Measurements from ENCODE around the gene CADPS2. TPM values are rescaled to one million over a fixed set of nuclear protein-coding genes. Genes with fewer than 3 reads are reported as not detected.

Gene CADPS2
- total RNA-seq, 4 donors from 2014 or later = 2.2 to 9.2 (median 5.7) TPM

DNA sequence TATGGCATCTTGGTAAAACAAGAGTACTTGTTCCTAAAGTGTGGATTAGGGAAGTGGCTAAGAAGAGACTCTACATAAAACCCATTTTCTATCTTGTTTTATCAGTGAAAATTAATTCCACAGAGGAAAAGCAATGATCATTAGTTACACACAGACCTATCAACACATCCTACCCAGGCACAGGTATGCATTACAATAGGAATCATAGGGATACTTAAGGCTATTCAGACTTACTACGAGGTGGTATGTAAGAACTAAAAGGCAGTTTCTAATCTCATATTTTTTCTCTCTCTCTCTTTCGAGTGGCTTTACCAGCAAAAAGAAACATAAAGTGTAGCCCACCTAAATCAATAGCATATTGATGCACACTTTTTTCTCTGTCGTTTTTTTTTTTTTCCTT lies 415.4 kb downstream of the CADPS2 start:
- H3K9me3 ChIP-seq = no peaks in the 10 kb centered on the region
- intact Hi-C loops (cut with DNase I) = no loop called here
- no peaks in the 10 kb centered on the region for H3K36me3 ChIP-seq
- no peak for DNase-seq
- H3K4me1 ChIP-seq = no peaks in the 10 kb centered on the region
- no peak overlapping the region for H3K4me3 ChIP-seq
- H3K27me3 ChIP-seq = no peaks in the 10 kb centered on the region
- no peak overlapping the region for H3K27ac ChIP-seq
- TF ChIP-seq, protein P1, sequence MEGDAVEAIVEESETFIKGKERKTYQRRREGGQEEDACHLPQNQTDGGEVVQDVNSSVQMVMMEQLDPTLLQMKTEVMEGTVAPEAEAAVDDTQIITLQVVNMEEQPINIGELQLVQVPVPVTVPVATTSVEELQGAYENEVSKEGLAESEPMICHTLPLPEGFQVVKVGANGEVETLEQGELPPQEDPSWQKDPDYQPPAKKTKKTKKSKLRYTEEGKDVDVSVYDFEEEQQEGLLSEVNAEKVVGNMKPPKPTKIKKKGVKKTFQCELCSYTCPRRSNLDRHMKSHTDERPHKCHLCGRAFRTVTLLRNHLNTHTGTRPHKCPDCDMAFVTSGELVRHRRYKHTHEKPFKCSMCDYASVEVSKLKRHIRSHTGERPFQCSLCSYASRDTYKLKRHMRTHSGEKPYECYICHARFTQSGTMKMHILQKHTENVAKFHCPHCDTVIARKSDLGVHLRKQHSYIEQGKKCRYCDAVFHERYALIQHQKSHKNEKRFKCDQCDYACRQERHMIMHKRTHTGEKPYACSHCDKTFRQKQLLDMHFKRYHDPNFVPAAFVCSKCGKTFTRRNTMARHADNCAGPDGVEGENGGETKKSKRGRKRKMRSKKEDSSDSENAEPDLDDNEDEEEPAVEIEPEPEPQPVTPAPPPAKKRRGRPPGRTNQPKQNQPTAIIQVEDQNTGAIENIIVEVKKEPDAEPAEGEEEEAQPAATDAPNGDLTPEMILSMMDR (IDR thresholded peaks at IDR 0.05) = no peak
- TF ChIP-seq POLR2A (IDR thresholded peaks at IDR 0.05) = no peak
- WGBS, 2 donors = 63 to 70% methylated on average over 3 of the region's 3 CpGs

DNA sequence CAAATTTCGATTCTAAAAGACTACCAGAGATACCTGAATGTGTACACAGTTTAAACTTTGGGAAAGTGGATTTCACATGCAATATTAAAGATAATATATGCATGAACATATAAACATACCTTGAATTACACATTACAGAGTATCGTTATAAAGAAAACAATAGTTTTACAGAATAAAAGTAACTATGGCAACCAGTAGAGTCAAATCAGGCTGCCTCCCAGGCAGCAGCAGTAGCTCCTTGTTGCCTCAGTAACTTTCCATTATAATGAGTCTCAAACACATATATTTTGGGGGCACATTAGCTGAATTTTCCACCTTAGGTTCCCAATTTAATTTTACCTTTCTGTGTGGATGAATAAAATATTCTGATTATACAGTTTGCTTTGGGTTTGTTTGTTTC lies 417.3 kb downstream of the CADPS2 start:
- no peak overlapping the region for H3K4me3 ChIP-seq
- no peaks in the 10 kb centered on the region for H3K36me3 ChIP-seq
- WGBS, 2 donors = 47 to 49% methylated on average over 2 of the region's 2 CpGs
- no peak for DNase-seq
- intact Hi-C loops (cut with DNase I) = no loop called here
- H3K4me1 ChIP-seq = no peaks in the 10 kb centered on the region
- no peak overlapping the region for H3K27ac ChIP-seq
- no peaks in the 10 kb centered on the region for H3K27me3 ChIP-seq
- no peak for TF ChIP-seq POLR2A (IDR thresholded peaks at IDR 0.05)
- TF ChIP-seq, protein P1 (IDR thresholded peaks at IDR 0.05) = no peak
- H3K9me3 ChIP-seq = no peaks in the 10 kb centered on the region

DNA sequence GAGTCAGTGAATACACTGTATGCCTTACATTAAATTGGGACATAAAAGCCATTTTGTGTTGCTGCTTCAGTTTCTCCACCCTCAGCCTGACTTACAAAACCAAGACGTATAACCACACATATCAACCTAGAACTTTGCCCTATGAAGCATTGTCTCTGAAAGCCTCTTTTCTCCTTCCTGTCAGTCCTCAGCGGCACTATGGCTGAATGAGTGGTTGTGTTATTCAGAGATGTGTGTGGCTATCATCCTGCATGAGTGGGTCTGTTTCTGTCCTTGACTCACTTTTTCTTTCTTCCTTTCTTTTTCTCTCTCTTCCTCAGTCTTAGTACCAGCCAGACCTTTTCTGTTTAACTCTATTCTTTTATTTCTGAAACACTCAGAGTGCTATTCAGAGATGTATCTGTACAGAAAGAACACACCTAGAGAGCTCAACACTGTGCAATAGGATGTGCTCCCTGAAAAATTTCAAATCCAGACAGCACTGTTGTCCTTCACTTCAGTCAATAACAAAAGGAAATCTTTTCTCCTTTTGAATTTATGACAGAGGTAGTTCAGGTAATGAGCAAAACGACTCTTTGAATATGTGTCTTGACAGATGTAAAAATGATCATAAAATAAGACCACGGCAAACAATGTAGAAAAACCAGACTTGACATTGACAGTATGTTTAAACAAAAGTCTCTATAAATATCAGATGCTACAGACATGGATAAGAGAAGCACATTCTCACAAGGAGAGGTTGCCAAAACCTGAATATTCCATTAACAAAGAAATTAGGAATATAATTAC lies 418.4 kb downstream of the CADPS2 start:
- DNase-seq = no peak
- Histone ChIP-seq H3K9me3 (no peaks in the 10 kb centered on the region), H3K4me3 (no peak overlapping the region), H3K36me3 (no peaks in the 10 kb centered on the region), H3K27me3 (no peaks in the 10 kb centered on the region), H3K4me1 (no peaks in the 10 kb centered on the region), H3K27ac (no peak overlapping the region)
- intact Hi-C loops (cut with DNase I) = no loop called here
- TF ChIP-seq, protein P1 (IDR thresholded peaks at IDR 0.05) = no peak
- no peak for TF ChIP-seq POLR2A (IDR thresholded peaks at IDR 0.05)
- WGBS, 2 donors = 53 to 57% methylated on average over 4 of the region's 4 CpGs

DNA sequence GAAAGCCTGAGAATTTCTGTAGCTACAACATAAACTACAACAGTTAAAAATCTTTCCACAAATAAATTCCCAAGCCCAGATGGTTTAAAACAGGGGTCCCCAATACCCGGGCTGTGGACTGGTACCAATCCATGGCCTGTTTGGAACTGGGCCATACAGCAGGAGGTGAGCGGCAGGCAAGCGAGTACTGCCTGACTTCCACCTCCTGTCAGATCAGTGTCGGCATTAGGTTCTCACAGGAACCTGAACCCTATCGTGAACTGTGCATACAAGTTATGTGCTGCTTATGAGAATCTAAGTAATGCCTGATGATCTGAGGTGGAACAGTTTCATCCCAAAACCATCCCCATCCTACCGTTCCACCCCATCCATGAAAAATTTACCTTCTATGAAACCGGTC lies 421.0 kb downstream of the CADPS2 start:
- 80 to 88% methylated on average over 5 to 7 of the region's 7 CpGs for WGBS, 2 donors
- Histone ChIP-seq H3K4me3 (no peak overlapping the region), H3K4me1 (no peaks in the 10 kb centered on the region), H3K27me3 (no peaks in the 10 kb centered on the region), H3K9me3 (no peaks in the 10 kb centered on the region), H3K27ac (no peak overlapping the region), H3K36me3 (no peaks in the 10 kb centered on the region)
- no peak for TF ChIP-seq POLR2A (IDR thresholded peaks at IDR 0.05)
- intact Hi-C loops (cut with DNase I) = no loop called here
- no peak for DNase-seq

DNA sequence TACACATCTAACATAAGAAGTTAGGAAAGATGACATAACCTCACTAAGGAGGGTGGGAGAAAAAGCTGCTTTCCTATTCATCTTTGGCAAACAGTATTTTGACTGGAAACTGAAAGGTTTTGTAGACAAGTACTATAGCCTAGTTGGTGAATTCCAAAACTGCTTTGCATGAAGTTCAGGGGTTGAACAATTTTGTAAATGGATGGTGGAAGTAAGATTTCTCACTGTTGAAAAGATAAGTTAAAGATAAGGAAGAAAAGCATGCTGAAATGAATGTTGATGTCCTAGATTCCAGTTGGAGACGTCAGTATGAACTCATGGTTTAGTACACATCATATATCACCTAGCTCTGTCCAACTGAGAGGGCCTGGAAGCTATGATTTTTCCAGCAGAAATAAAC lies 422.6 kb downstream of the CADPS2 start:
- H3K27ac ChIP-seq = no peak overlapping the region
- no peak for TF ChIP-seq POLR2A (IDR thresholded peaks at IDR 0.05)
- TF ChIP-seq, protein P1 (IDR thresholded peaks at IDR 0.05) = no peak
- 53 to 56% methylated on average over 1 of the region's 1 CpG for WGBS, 2 donors
- H3K36me3 ChIP-seq = no peaks in the 10 kb centered on the region
- no peaks in the 10 kb centered on the region for H3K9me3 ChIP-seq
- no peaks in the 10 kb centered on the region for H3K4me1 ChIP-seq
- no peak overlapping the region for H3K4me3 ChIP-seq
- intact Hi-C loops (cut with DNase I) = no loop called here
- H3K27me3 ChIP-seq = no peaks in the 10 kb centered on the region
- DNase-seq = no peak
